Epithelial cell of prostate (primary cell): ENCODE data around the gene TMEM191B.
A peak's percentile ranks its signal among the peaks of the same experiment; 100 is the strongest.
"Not testable (repeated sequence)": the region's sequence is repeated elsewhere in the genome, so short reads cannot be mapped to it uniquely, and the experiment has no call there.

Experiments
- DNase-seq: peaks from one replicate; pipeline ENCODE4 v3.0.0-alpha.2; 2011; ENCODE audit warnings: low read depth, low spot score
- H3K27ac ChIP-seq: fragments of 450-650 bp; 2 replicates; pipeline ENCODE4 v1.5.1; 2017; ENCODE audit warnings: mild to moderate bottlenecking

Gene TMEM191B

DNA sequence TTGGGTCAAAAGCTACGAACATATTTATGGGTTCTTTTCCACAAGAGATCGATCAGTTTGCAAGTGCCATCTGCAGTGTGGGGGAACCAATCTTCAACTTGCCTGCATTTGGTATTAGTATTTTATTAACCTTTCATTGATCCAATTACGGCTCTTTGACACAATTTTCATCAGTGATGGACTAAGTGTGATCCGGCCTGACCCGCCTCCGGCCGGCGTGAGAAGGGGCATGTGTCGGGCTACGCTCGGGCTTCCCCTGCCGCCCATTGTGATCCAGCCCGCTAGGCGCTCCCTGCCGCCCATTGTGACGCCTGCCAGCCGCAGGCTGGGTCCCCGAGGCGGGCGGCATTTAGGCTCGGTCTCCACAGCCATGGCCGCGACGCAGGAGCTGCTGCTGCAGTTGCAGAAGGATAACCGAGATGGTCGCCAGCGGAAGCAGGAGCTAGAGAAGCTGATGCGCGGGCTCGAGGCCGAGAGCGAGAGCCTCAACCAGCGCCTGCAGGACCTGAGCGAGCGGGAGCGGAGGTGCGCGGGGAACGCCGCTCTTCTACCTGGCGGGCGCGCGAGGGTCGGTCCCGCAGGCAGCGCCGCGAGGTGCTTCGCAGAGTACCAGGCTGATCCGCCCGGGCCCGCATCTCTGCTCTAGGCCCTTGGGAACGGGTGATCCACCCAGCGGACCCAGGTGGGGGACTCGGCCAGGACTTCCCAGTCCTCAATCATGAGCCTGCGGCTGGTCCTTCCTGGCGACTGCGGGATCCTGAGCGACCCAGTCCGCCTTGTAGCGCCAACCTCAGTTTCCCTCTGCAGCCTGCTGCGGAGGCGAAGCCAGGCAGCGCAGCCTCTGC is at the start of gene TMEM191B:
TSS of gene TMEM191B (plus strand) at position 51 of the 845 bp plus-strand sequence. CDS start at position 230, 179 bp downstream.
- not testable (repeated sequence) for DNase-seq
- peak within 1 kb of the TSS; percentile 82 for H3K27ac ChIP-seq

- DNase-seq, H3K27ac ChIP-seq: not testable (repeated sequence)
These were observed 31.4 kb upstream of the TMEM191B start for GRCh38 chr22:18496227-18496626.

DNA sequence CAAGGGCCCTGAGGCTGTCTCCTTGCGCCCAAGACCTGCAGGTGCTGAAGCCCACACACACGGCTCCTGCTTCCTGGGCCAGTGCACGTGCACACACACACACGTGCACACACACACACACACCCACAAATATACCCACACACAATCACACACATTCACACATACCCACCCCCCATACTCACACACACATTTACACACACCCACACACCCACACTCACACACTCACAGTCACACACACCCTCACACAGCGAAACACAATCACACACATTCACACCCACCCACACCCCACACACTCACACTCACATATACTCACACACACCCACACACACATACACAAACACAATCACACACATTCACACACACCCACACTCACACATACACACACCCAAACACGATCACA is 16.3 kb upstream of the TMEM191B start:
- DNase-seq, result not testable (repeated sequence)

DNA sequence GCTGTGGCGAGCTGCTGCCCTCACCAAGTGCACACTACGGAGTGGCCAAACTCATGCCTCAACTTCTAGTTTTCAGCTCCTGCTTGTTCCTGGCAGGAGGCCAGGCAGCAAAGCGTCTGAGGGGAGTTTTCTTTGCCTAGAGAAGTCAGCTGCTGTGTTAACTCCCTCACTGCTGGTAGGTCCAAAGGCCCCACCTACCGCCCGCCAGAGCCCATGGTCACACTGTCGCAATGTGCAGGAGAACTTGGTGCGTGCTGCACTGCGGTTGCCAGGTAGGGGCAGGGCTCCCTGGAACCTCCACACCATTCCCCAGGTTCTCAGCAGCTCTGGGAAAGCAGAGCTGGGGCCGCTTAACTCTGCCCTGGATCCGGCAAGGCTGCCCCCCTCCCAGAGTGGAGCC is 15.2 kb upstream of the TMEM191B start:
- not testable (repeated sequence) for DNase-seq, H3K27ac ChIP-seq

More for the DNA sequence above, 16.3 kb upstream of the TMEM191B start:
- H3K27ac ChIP-seq, result not testable (repeated sequence)

DNA sequence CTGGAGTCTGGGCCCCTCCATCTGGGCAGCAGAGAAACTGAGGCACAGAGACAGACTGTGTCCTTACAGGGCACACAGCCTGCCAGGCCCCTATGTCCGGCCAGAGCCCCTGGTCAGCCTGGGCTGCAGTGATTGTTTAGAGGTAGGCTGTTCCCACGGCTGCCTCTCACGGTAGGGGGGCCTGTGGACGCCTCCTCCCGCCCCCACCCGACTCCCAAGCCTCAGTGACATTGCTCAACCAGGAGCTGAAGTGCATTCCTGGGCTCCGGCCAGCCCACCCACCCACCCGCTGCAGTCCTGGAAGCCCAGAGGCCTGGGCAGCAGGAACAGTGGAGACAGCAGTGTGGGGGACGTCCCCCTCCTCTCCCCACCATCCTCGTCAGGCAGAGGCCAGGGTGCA is 14.1 kb upstream of the TMEM191B start:
- DNase-seq, H3K27ac ChIP-seq: not testable (repeated sequence)

GRCh38 chr22:18518061-18518460 is 9.5 kb upstream of the TMEM191B start, which contains the start of gene GGTLC3:
TSS of gene GGTLC3 (minus strand) at chr22:18518161. CDS start at chr22:18517897, 264 bp downstream.
- not testable (repeated sequence) for H3K27ac ChIP-seq, DNase-seq

DNA sequence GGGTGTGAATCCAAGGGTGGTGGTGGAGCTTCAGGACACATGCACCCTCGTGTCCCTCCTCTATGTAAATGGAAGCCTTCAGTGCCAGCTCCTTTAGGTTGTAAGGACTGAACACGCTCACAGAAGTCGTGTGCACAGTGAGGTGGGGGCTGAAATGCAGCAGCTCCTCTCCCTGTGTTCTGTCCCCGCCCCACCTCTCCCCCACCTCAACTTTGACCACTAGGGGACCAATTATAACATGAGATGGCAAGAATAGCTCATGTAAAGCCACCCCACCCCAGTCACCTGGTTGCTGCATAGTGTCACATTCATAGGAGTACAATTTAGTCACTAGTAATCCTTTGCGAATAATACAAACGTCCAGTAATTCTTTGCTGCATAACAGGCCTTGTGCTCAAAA is 4.8 kb upstream of the TMEM191B start:
- DNase-seq, H3K27ac ChIP-seq: not testable (repeated sequence)

DNA sequence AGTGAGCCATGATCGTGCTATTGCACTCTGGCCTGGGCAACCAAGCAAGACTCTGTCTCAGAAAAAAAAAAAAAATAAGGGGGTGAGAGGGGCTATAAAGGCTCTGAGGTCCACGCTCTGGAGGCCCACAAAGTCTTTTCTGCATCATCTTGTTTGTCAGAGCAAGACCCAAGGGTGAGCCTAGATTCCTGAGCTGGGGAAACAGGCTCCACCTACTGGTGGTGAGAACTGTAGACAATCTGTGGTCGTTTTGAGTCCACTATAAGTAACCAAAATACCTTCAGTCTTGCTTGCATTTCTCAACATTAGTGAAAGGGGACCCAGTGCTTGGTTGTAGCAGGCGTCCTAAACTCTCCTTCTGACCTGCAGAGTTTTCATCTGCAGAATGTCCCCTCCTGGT is 4.3 kb upstream of the TMEM191B start:
- H3K27ac ChIP-seq, DNase-seq: not testable (repeated sequence)

DNA sequence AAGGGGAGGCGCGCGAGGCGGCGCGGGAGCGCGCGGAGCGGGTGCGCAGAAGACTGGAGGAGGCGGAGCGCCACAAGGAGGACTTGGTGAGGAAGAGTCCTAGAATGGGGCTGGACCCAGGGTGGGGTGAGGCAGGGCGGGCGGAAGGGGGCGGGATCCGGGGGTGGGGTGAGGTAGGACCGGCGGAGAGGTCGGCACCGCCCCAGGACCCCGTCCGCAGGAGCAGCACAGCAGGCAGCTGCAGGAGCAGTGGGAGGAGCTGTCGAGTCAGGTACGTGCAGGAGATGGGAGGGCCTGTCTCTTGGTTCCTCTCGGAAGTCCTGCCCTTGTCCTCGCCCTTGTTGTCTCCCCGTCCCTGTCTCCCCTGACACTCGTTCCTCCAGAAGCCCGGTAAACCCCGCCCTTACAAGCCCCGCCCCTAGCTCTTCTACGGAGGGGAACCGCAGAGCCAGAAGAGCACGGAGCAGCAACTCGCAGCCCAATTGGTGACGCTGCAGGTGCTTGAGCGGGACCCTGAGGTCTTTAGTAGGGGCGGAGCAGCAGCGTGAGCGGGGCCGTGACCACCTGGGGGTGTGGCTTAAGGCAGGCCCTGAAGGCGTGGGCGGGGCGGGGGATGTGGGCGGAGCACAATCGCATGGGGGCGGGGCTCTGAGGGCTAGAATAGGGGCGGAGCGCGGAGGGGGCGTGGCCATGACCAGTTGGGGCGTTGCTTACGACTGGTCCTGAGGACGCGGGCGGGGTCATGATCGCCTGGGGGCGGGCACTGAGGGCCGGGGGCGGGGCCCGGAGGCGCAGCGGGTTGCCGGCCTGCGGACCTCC is 1.2 kb downstream of the TMEM191B start:
- H3K27ac ChIP-seq, result peak overlapping the region; percentile 82
- DNase-seq, result not testable (repeated sequence)

DNA sequence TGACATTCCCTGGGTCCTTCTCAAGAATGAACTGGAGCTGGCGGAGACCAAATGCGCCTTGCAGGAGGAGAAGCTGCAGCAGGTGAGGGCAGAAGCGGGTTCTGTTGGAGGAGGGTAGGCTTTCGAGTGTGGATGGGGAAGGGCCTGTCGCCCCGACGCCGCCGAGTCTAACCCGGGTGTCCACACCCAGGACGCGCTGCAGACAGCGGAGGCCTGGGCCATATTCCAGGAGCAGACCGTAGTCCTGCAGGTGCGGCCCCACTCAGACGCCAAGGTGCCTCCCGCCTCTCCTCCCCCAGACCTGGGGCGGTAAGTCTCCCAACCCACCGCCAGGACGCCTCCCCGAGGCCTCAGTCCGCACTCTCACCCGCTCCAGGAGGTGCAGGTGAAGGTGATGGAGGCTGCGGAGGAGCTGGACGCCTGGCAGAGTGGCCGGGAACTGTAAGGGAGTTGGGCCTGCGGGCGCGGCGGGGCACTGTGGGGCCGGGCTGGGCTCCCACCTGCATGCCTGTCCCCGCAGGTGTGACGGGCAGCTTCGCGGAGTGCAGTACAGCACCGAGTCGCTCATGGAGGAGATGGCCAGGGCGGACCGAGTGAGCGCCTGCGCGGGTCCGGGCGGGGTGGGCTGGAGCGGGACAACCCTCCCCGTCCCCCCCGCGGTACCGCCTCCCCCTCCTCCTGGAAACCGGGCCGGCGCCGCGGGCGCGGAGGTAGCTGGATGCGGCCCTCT is 2.0 kb downstream of the TMEM191B start:
- not testable (repeated sequence) for H3K27ac ChIP-seq, DNase-seq

DNA sequence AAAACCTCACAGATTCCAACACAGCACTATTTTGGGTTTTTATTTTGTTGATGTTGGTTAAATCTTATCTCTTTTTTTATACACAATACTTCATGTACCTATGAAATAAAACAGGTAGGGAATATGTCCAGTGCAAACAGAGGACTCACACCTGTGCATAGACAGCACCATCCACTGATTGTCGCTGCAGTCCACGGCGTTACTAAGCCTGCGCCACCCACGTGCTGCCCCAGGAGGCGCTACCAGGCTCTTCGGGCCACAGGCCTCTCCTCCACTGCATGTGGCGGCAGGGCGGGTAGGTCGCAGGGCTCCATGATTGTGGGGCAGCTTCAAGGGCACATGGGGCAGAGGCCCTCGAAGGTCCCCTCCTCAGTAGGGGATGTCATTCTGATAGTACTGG is 6.0 kb downstream of the TMEM191B start:
- not testable (repeated sequence) for DNase-seq, H3K27ac ChIP-seq

- H3K27ac ChIP-seq, DNase-seq: not testable (repeated sequence)
These were observed 6.7 kb downstream of the TMEM191B start for GRCh38 chr22:18534315-18534714.

DNA sequence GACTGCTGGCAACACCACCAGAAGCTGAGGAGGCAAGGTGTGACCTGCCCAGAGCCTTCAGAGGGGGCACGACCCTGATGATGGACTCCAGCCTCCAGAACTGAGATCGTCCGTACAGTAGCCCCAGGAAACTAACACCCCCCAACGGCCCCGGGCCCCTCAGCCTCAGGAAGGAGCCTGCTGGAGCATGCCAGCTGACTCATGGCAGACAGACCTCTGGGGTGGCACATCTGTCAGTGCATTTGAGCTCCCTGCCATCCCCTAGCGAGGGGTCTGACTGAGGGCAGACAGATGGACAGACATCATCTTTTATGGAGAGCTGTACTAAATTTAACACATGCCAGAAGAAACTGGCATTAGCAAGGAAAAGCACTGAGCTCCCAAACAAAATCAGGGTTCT is 12.4 kb downstream of the TMEM191B start:
- not testable (repeated sequence) for DNase-seq, H3K27ac ChIP-seq

DNA sequence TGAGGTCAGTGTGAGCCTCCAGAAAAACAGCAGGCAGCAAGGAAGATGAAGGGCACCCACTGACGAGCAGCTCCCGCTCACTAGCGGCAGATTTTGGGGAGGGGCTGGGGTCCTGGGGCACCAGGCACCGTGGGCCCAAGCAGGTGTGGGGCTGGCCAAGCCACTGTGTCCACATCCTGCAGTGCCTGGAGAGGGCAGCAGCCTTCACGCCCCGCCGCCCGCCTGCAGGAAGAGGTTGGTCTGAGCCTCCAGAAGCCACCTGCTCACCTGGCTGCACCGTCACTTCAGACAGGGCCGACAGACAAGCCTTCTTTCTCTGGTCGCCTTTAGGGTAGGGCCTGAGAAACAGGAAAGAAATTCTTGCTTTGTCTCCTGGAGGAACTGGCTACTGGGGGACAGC is 15.8 kb downstream of the TMEM191B start:
- not testable (repeated sequence) for DNase-seq, H3K27ac ChIP-seq

DNA sequence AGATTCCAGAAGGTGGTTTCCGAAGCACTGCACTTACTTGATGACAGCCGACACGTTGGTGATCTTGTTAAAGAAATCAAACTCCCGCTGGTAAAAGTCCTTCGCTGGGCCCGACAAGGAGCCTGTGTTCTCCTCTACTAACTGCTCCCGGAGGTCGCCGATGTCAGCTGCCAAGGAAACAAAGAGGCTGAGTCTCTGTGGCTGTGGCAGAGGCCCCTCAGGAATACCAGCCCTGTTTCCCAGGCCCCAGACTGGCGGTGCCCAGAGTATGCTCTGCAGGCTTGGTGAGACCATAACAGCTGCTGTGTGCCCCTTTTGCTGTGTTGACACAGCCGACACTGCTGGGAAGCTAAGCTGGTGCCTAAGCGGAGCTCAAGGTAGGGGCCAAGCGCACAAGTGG is 17.0 kb downstream of the TMEM191B start:
- not testable (repeated sequence) for H3K27ac ChIP-seq, DNase-seq

DNA sequence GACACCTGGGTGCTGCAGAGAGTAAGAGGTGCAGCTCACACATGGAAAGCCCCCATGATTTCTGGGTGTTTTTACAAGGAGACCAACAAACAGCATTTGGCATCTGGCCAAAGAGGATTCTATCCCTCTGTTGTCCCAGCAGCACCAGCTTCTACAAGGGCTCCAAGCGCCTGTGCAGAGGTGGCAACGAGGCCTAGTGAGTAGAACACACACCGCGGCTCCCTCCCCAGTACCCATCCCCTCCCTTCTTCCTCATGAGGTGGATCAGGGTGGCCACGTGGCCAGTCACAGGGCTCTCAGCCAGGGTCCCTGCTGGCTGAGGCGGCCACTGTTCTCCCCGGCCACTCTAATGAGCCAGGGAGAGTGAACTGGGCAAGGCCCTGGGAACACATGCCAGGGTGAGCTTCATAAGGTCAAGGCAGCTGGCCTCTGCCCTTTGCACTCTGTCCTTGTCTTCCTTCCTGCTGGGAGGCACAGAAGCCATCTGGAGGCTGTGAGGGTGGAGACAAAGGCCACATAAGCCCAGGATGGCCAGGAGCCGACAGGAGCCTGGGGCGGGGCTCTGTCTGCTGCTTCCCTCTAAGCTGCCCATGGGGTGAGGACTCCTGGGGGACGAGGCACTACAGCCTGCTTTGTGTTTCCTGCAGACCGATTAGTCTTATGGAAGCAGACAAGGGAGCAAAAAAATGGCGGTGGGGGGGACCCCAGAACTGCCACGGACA is 22.0 kb downstream of the TMEM191B start:
- DNase-seq, H3K27ac ChIP-seq: not testable (repeated sequence)

DNA sequence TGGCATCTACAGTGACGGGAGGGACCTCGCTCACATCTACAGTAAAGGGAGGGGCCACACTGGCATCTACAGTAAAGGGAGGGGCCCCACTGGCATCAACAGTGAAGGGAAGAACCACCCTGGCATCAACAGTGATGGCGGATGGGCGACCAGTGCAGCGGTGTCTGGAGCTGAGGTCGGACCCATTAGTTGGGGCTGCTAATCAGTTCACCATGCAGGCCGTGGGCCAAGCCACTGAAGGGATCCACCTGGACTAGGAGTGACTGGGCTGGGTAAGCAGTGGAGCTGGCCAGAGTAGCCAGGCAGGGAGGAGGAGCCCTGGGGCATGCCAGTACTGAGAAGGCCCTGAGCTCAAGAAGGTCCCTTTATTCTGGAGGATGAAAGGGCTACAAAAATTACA is 23.4 kb downstream of the TMEM191B start:
- not testable (repeated sequence) for H3K27ac ChIP-seq, DNase-seq

- H3K27ac ChIP-seq, DNase-seq: not testable (repeated sequence)
These were observed 25.4 kb downstream of the TMEM191B start for GRCh38 chr22:18552839-18553597.
